Sigmoid colon (tissue), 7 donors: ENCODE data around the gene STX17. TPM values are rescaled to one million over a fixed set of nuclear protein-coding genes. Genes with fewer than 3 reads are reported as not detected.

Experiments used
- DNase-seq: peaks from one replicate; pipeline ENCODE4 v3.0.0-alpha.2; 2019
- H3K27ac ChIP-seq, 4 donors: fragments of 200-600 bp; sonication (generic); one replicate each; pipeline ENCODE4 v1.5.1; 2016 to 2019; ENCODE audit warnings: mild to moderate bottlenecking in 1 of 4
- H3K27me3 ChIP-seq, 3 donors: fragments of 200-600 bp; sonication (generic); one replicate each; pipeline ENCODE4 v1.5.1; 2019; ENCODE audit warnings: mild to moderate bottlenecking in 1 of 3
- H3K36me3 ChIP-seq, 4 donors: fragments of 200-600 bp; sonication (generic); one replicate each; pipeline ENCODE4 v1.5.1; 2016 to 2019
- H3K4me1 ChIP-seq, 4 donors: fragments of 200-600 bp; sonication (generic); one replicate each; pipeline ENCODE4 v1.5.1; 2017 to 2019
- H3K4me3 ChIP-seq, 4 donors: fragments of 200-600 bp; sonication (generic); one replicate each; pipeline ENCODE4 v1.5.1; 2017 to 2019; ENCODE audit warnings: mild to moderate bottlenecking in 2 of 4, moderate library complexity in 1 of 4
- H3K9me3 ChIP-seq, 4 donors: fragments of 200-600 bp in 3 of 4; sonication (generic) in 3 of 4; one replicate each; pipeline versions ENCODE4 v1.5.1 to v1.6.1; 2013 to 2019
- EP300 ChIP-seq, 4 donors: sonication (generic); formaldehyde crosslinking; IDR thresholded peaks; one replicate each; pipeline ENCODE4 v1.6.1; 2017; ENCODE audit warnings: antibody characterized with exemption in 4 of 4
- POLR2A ChIP-seq, 2 donors: fragments of 450-650 bp; IDR thresholded peaks; one replicate each; pipeline ENCODE4 v1.6.1; 2016; ENCODE audit warnings: antibody characterized with exemption in 2 of 2, mild to moderate bottlenecking in 2 of 2, moderate library complexity in 2 of 2
- POLR2AphosphoS5 ChIP-seq, 4 donors: sonication (generic); formaldehyde crosslinking; IDR thresholded peaks; one replicate each; pipeline ENCODE4 v1.6.1; 2017; ENCODE audit warnings: antibody characterized with exemption in 4 of 4
- WGBS, 2 donors: extraction: QIAGEN DNeasy Blood & Tissue Kit; methylation state at CpG; one replicate each; pipeline ENCODE4 v1.1.7; 2013; 5-methylcytosine and 5-hydroxymethylcytosine counted together
- intact Hi-C: fragments of 100-400 bp; cut with DNase I; formaldehyde crosslinking; loops from one replicate; pipeline ENCODE4 v1.15.1; 2023
- polyA plus RNA-seq, 3 donors: library from polyadenylated mRNA; stranded (reverse); fragments of 200-250 nt; gene quantifications; one replicate each; pipeline ENCODE4 v1.2.3, GENCODE V29; 2013
- total RNA-seq, 4 donors: library from RNA; depleted of rRNA; stranded (reverse); fragments of >200 nt; gene quantifications; one replicate each; pipeline ENCODE4 v1.1.0, GENCODE V29; 2016
- TF ChIP-seq, protein P1 (sequence below), 4 experiments: fragments of 450-650 bp in 3 of 4; fragments of 200-600 bp in 1 of 4; IDR thresholded peaks; one replicate each; pipeline ENCODE4 v1.5.1; 2016 to 2019; ENCODE audit warnings: antibody characterized with exemption in 4 of 4, mild to moderate bottlenecking in 3 of 4, moderate library complexity in 2 of 4
- donor health status: healthy with polysubstance abuse.
- donor health status: Bipolar disorder and iron deficiency.
- donor health status: healthy.

The STX17 gene
- total and polyA plus RNA-seq, 7 donors = 10.8 to 63.7 (median 33.4) TPM

DNA sequence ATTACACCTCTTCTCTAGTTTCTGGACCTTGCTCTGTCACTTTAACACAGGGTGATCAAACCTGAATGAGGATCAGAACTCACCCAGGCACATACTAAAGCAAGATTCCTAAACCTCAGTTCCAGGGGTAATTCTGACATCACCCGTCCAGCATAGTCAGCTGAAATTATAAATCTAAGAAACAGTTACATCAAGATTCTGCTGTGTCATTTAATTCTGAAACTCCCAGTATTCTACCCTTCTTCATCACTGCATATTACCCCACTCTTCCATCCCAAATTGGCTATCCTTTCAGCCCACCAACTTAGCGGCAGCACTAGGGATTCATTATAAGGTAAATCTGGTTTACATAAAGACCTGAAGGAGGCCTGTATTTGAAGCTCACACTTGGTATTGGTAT is 64.0 kb downstream of the STX17 start:
- WGBS, 2 donors = 97% methylated on average over 2 of the region's 2 CpGs
- no peaks in the 10 kb centered on the region for H3K4me1 ChIP-seq
- no peak overlapping the region for H3K27ac ChIP-seq
- no peak overlapping the region for H3K4me3 ChIP-seq
- H3K9me3 ChIP-seq = no peaks in the 10 kb centered on the region
- H3K36me3 ChIP-seq = peaks cover 0 to 42% (median 15%) of the 10 kb centered on the region in 4 donors
- DNase-seq = no peak
- no peaks in the 10 kb centered on the region for H3K27me3 ChIP-seq
- intact Hi-C loops = no loop called here
- TF ChIP-seq POLR2A (IDR thresholded peaks at IDR 0.05) (no peak), POLR2AphosphoS5 (IDR thresholded peaks at IDR 0.05) (no peak), EP300 (IDR thresholded peaks at IDR 0.05) (no peak)
- TF ChIP-seq, protein P1, sequence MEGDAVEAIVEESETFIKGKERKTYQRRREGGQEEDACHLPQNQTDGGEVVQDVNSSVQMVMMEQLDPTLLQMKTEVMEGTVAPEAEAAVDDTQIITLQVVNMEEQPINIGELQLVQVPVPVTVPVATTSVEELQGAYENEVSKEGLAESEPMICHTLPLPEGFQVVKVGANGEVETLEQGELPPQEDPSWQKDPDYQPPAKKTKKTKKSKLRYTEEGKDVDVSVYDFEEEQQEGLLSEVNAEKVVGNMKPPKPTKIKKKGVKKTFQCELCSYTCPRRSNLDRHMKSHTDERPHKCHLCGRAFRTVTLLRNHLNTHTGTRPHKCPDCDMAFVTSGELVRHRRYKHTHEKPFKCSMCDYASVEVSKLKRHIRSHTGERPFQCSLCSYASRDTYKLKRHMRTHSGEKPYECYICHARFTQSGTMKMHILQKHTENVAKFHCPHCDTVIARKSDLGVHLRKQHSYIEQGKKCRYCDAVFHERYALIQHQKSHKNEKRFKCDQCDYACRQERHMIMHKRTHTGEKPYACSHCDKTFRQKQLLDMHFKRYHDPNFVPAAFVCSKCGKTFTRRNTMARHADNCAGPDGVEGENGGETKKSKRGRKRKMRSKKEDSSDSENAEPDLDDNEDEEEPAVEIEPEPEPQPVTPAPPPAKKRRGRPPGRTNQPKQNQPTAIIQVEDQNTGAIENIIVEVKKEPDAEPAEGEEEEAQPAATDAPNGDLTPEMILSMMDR (IDR thresholded peaks at IDR 0.05) = no peak

DNA sequence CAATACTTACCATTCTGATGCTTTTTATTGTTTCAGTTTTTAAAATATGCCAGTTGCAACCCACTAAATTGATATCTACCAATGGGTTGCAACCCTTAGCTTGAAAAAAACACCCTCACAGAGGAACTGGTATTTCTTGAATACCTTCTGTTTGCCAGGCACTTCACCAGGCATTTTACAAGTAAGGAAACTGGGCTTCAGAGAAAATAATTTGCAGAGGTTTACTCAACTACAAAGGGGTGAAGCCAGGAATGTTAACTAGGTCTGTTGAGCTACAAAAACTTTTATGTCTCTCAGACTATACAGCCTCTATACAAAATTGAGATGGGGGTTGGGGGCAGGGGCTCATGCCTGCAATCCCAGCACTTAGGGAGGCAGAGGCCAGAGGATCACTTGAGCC is 65.0 kb downstream of the STX17 start:
- H3K4me1 ChIP-seq = no peaks in the 10 kb centered on the region
- intact Hi-C loops = no loop called here
- peaks cover 0 to 46% (median 15%) of the 10 kb centered on the region in 4 donors for H3K36me3 ChIP-seq
- no peak overlapping the region for H3K4me3 ChIP-seq
- no peak overlapping the region for H3K27ac ChIP-seq
- no peak for DNase-seq
- TF ChIP-seq POLR2A (IDR thresholded peaks at IDR 0.05) (no peak), EP300 (IDR thresholded peaks at IDR 0.05) (no peak), POLR2AphosphoS5 (IDR thresholded peaks at IDR 0.05) (no peak)
- TF ChIP-seq, protein P1 (IDR thresholded peaks at IDR 0.05) = no peak
- H3K27me3 ChIP-seq = no peaks in the 10 kb centered on the region
- H3K9me3 ChIP-seq = no peaks in the 10 kb centered on the region

DNA sequence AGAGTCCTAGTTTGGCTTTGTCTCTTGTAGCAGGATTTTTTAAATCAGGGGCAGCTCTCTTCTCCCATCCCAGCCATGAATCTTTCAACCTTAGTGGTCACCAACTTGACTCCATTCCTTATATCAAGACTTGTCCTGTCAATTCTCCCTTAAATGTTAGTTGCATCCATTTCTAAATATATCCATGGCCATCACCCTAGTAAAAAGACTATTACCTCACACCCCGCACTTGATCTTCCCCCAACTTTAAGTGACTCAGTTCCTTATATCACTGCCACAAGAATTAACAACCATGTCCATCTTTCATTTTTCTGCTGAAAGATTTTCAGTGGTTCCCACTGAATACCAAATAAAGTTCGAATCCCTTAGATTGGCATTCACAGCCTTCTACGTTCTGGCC is 67.0 kb downstream of the STX17 start:
- Histone ChIP-seq H3K36me3 (peaks cover 0 to 35% (median 8%) of the 10 kb centered on the region in 4 donors), H3K4me3 (no peak overlapping the region), H3K27ac (no peak overlapping the region), H3K27me3 (no peaks in the 10 kb centered on the region), H3K9me3 (no peaks in the 10 kb centered on the region), H3K4me1 (no peaks in the 10 kb centered on the region)
- WGBS, 2 donors = 98% methylated on average over 3 of the region's 3 CpGs
- TF ChIP-seq POLR2AphosphoS5 (IDR thresholded peaks at IDR 0.05) (no peak), POLR2A (IDR thresholded peaks at IDR 0.05) (no peak), EP300 (IDR thresholded peaks at IDR 0.05) (no peak)
- TF ChIP-seq, protein P1 (IDR thresholded peaks at IDR 0.05) = no peak
- DNase-seq = no peak
- intact Hi-C loops = no loop called here

DNA sequence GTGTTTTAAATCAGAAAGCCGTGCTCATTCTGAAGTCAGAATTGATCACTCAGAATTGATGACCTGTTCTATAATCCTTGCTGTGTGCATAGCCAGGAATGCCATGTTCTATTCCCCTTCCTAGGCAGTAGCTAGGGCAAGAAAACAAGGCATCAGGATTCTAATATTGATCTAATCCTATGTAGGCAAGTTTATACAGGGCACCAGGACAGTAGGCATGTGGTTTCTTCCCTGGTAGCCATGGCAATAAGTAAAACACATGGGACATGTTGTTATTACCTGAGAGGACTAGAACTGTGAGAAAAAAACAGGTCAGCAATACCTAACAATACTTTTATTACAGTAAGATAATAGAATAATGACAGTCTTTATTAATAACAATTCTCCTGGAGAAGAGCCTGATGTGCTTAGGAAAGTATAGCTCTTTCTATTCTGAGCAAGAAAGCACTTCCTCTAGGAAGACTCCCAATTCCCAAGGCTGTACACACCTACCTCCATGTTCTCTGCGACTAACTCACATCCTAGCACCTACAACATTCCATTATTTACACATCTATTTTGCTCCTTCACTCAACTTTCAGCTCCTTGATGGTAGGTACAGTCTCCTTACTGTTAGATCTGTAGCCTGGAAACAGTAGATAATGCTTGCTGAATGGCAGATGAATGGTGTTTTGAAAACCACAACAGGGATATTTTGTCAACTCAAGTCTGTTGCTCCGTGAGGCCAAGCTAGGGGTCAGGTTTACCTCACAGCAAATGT is 70.8 kb downstream of the STX17 start:
- Histone ChIP-seq H3K27ac (no peak overlapping the region), H3K9me3 (no peaks in the 10 kb centered on the region), H3K27me3 (no peaks in the 10 kb centered on the region), H3K4me1 (no peaks in the 10 kb centered on the region), H3K36me3 (peaks cover 0 to 7% (median 0%) of the 10 kb centered on the region in 4 donors), H3K4me3 (no peak overlapping the region)
- TF ChIP-seq POLR2AphosphoS5 (IDR thresholded peaks at IDR 0.05) (no peak), POLR2A (IDR thresholded peaks at IDR 0.05) (no peak), EP300 (IDR thresholded peaks at IDR 0.05) (no peak)
- TF ChIP-seq, protein P1 (IDR thresholded peaks at IDR 0.05) = no peak
- DNase-seq = no peak
- 95% methylated on average over 3 of the region's 3 CpGs for WGBS, 2 donors
- intact Hi-C loops = no loop called here

DNA sequence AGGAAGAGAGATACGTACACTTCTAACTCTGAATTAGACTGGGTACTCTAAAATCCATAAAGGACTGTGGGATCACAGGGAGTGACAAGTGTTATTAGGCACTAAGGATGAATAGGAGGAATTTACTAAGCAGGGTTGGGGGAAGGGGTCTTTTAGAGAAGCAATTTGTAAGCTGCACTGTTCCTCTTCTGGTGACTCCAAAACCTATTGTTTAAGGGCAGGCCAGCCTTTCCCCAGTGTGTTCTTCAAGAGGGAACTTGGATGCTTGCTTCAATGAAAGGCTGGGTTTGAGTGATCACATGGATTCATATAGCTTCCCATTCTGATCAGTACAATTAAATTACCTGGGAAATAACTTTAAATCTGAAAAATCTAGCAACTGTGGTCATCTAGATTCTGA is 71.8 kb downstream of the STX17 start:
- peaks cover 0 to 5% (median 0%) of the 10 kb centered on the region in 4 donors for H3K36me3 ChIP-seq
- no peak overlapping the region for H3K4me3 ChIP-seq
- intact Hi-C loops = no loop called here
- TF ChIP-seq EP300 (IDR thresholded peaks at IDR 0.05) = no peak
- TF ChIP-seq, protein P1 (IDR thresholded peaks at IDR 0.05) = no peak
- DNase-seq = no peak
- no peak overlapping the region for H3K27ac ChIP-seq
- H3K9me3 ChIP-seq = no peaks in the 10 kb centered on the region
- H3K27me3 ChIP-seq = no peaks in the 10 kb centered on the region
- no peaks in the 10 kb centered on the region for H3K4me1 ChIP-seq
- 96 to 97% methylated on average over 1 of the region's 1 CpG for WGBS, 2 donors
